Gastrocnemius medialis (tissue), 4 donors: ENCODE data around the gene ISCA2. TPM values are rescaled to one million over a fixed set of nuclear protein-coding genes. Genes with fewer than 3 reads are reported as not detected.

Experiments
- ATAC-seq, 2 donors: fragments of 150-250 bp; one replicate each; pipeline ENCODE4 v1.9.1; 2016
- DNase-seq, 2 donors: peaks; one replicate each; pipeline ENCODE4 v3.0.0-alpha.2; 2019
- H3K27ac ChIP-seq, 4 donors: fragments of 200-600 bp; sonication (generic); 1 replicate in 1 of 4; 2 replicates in 3 of 4; pipeline ENCODE4 v1.5.1; 2016 to 2018; ENCODE audit warnings: mild to moderate bottlenecking in 2 of 4, moderate library complexity in 1 of 4
- H3K27me3 ChIP-seq, 3 donors: fragments of 200-600 bp; sonication (generic) in 2 of 3; 1 replicate in 1 of 3; 2 replicates in 2 of 3; pipeline versions ENCODE4 v1.5.1 to v1.6.0; 2016 to 2019; ENCODE audit warnings: mild to moderate bottlenecking in 1 of 3, moderate library complexity in 1 of 3
- H3K36me3 ChIP-seq, 2 donors: fragments of 200-600 bp; sonication (generic) in 1 of 2; one replicate each; pipeline ENCODE4 v1.5.1; 2017 to 2018
- H3K4me1 ChIP-seq, 2 donors: fragments of 200-600 bp; sonication (generic) in 1 of 2; one replicate each; pipeline ENCODE4 v1.5.1; 2016 to 2017; ENCODE audit warnings: mild to moderate bottlenecking in 2 of 2
- H3K4me3 ChIP-seq, 4 donors: fragments of 200-600 bp; sonication (generic) in 3 of 4; 1 replicate in 1 of 4; 2 replicates in 3 of 4; pipeline ENCODE4 v1.5.1; 2016 to 2019; ENCODE audit warnings: mild to moderate bottlenecking in 2 of 4
- H3K9me3 ChIP-seq, 3 donors: fragments of 200-600 bp; sonication (generic) in 2 of 3; 1 replicate in 1 of 3; 2 replicates in 2 of 3; pipeline ENCODE4 v1.5.1; 2016 to 2019
- POLR2A ChIP-seq, 2 donors: fragments of 450-650 bp; IDR thresholded peaks; one replicate each; pipeline ENCODE4 v1.6.1; 2017; ENCODE audit warnings: antibody characterized with exemption in 2 of 2, mild to moderate bottlenecking in 2 of 2, moderate library complexity in 2 of 2
- in situ Hi-C, 4 donors: fragments of 200-750 bp; cut with MboI; loops; one replicate each; pipeline versions ENCODE4 v1.15.0 to v1.8.0; 2017; ENCODE audit warnings: low sequenced_read_pairs in 4 of 4
- intact Hi-C: fragments of 100-400 bp; cut with DNase I; formaldehyde crosslinking; loops from one replicate; pipeline ENCODE4 v1.15.1; 2023; ENCODE audit warnings: low total_unique reads
- total RNA-seq, 4 donors: library from RNA; depleted of rRNA; stranded (reverse); fragments of >200 nt; gene quantifications; one replicate each; pipeline versions ENCODE4 v1.1.0 to v1.2.3, GENCODE V29; 2016
- TF ChIP-seq, protein P1 (sequence below), 5 experiments: fragments of 450-650 bp in 3 of 5; fragments of 200-600 bp in 2 of 5; sonication (generic) in 2 of 5; IDR thresholded peaks in 4 of 5; conservative IDR thresholded peaks in 1 of 5; 1 replicate in 4 of 5; 2 replicates in 1 of 5; pipeline ENCODE4 v1.5.1; 2016 to 2019; ENCODE audit warnings: antibody characterized with exemption in 5 of 5, mild to moderate bottlenecking in 3 of 5, moderate library complexity in 3 of 5

Gene ISCA2
- total RNA-seq, 4 donors from 2014 or later = 9.9 to 11.6 (median 11.4) TPM

DNA sequence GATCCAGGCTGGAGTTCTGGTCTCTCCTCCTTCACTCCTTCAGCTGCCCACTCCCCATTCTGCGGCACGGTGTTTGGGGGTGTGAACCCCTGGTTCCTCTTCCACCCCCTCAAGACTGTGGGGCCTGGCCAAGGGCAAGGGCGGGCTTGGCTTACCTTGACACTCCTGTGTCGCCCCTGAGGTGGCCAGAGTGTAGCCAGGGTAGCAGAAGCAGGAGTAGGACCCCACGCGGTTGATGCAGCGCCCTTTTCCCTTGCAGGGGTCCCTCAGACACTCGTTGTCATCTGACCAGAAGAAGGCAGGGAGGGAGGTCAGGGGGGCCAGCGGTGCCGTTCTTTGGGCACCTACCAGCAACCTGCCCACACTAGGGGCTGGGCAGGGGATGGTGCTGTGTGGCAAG, 28.2 kb downstream of the ISCA2 start:
- in situ Hi-C loops = no loop called here
- peaks cover 8 to 9% of the 10 kb centered on the region in 2 donors for H3K4me1 ChIP-seq
- intact Hi-C loops = no loop called here
- no peaks in the 10 kb centered on the region for H3K27me3 ChIP-seq
- no peak for DNase-seq
- no peak overlapping the region for H3K4me3 ChIP-seq
- no peak for ATAC-seq
- H3K9me3 ChIP-seq = no peaks in the 10 kb centered on the region
- no peaks in the 10 kb centered on the region for H3K36me3 ChIP-seq
- TF ChIP-seq, protein P1, sequence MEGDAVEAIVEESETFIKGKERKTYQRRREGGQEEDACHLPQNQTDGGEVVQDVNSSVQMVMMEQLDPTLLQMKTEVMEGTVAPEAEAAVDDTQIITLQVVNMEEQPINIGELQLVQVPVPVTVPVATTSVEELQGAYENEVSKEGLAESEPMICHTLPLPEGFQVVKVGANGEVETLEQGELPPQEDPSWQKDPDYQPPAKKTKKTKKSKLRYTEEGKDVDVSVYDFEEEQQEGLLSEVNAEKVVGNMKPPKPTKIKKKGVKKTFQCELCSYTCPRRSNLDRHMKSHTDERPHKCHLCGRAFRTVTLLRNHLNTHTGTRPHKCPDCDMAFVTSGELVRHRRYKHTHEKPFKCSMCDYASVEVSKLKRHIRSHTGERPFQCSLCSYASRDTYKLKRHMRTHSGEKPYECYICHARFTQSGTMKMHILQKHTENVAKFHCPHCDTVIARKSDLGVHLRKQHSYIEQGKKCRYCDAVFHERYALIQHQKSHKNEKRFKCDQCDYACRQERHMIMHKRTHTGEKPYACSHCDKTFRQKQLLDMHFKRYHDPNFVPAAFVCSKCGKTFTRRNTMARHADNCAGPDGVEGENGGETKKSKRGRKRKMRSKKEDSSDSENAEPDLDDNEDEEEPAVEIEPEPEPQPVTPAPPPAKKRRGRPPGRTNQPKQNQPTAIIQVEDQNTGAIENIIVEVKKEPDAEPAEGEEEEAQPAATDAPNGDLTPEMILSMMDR (IDR thresholded peaks at IDR 0.05 in 4 of 5, conservative IDR thresholded peaks at IDR 0.05 in 1 of 5) = no peak
- no peak for TF ChIP-seq POLR2A (IDR thresholded peaks at IDR 0.05)
- H3K27ac ChIP-seq = no peak overlapping the region

DNA sequence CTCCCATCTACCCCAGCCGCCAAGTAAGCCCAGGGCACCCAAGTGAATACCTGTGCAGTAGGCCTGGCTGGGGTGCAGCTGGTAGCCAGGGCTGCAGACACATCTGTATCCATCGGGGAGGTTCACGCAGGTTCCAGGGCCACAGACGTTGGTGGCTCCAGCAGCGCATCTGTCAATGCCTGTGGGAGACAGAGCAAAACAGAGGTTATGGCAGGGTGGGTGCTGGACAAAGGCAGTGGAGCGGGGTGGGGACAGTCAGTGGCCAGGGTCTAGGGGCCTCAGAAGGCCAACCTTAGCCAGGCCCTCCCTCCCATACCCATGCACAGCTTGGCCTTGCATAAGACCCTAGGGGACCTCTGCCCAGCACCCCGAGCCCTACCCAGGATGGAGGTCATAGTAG, 29.2 kb downstream of the ISCA2 start:
- ATAC-seq (no peak), DNase-seq (no peak)
- intact Hi-C loops = no loop called here
- Histone ChIP-seq H3K27me3 (no peaks in the 10 kb centered on the region), H3K4me1 (peaks cover 8 to 9% of the 10 kb centered on the region in 2 donors), H3K36me3 (no peaks in the 10 kb centered on the region), H3K4me3 (no peak overlapping the region), H3K9me3 (no peaks in the 10 kb centered on the region), H3K27ac (no peak overlapping the region)
- in situ Hi-C loops = no loop called here
- no peak for TF ChIP-seq POLR2A (IDR thresholded peaks at IDR 0.05)
- TF ChIP-seq, protein P1 (IDR thresholded peaks at IDR 0.05 in 4 of 5, conservative IDR thresholded peaks at IDR 0.05 in 1 of 5) = no peak

DNA sequence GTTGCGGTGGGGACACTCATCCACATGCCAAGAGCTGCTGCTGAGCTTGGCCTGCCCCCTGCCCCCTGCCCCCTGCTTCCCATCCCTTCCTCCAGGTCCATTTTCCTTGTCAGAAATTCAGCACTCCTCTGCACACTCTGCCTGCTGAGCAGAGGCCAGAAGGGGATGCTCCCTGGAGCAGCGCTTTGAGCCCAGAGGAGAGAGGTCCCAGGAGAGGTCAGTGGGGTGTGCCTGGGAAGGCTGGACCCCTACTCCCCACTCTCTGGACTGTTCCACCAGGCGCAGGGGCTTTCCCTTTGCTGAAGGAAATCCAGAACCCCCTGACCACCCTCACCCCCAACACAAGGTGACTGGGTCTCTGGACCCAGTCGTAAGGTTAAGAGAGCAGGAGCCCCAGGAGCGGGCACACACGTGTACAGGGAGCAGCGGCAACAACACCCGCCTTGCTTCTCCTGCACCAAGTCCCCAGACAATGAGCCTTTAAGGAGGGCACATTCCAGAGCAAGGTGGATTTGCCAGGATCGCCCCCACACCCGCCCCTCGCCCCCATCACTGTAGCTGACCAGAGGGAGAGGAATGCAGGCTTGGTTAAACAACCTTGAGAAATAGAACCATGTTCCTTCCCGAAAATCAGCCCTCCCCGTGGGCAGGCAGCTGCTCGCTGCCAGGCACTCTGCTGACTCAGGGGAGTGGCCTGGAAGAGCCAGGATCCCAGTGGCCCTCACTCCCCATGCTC, 30.7 kb downstream of the ISCA2 start:
- in situ Hi-C loops (no loop called here), intact Hi-C loops (no loop called here)
- no peaks in the 10 kb centered on the region for H3K9me3 ChIP-seq
- no peak overlapping the region for H3K4me3 ChIP-seq
- no peak overlapping the region for H3K27ac ChIP-seq
- H3K27me3 ChIP-seq = no peaks in the 10 kb centered on the region
- DNase-seq = no peak
- TF ChIP-seq, protein P1 (IDR thresholded peaks at IDR 0.05 in 4 of 5, conservative IDR thresholded peaks at IDR 0.05 in 1 of 5) = no peak
- TF ChIP-seq POLR2A (IDR thresholded peaks at IDR 0.05) = no peak
- no peak for ATAC-seq
- no peaks in the 10 kb centered on the region for H3K36me3 ChIP-seq
- peaks cover 8 to 9% of the 10 kb centered on the region in 2 donors for H3K4me1 ChIP-seq

DNA sequence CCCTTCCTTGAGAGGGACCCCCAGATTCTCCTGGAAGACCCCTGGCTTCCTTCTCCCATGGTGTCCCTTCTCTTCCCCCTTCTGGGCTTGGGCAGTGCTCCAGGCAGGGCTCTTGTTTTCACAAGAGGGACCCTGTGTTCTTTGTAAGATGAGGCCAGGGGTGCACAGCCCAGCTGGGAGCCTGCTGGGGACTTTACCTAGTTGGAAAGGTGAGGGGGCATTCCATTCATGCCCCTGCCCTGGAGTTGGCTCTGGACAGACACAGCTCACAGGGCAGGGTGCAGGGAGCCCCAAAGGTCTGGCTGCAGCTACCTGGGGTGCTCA, 31.2 kb downstream of the ISCA2 start:
- ATAC-seq (no peak), DNase-seq (no peak)
- Histone ChIP-seq H3K4me1 (peaks cover 8 to 9% of the 10 kb centered on the region in 2 donors), H3K27me3 (no peaks in the 10 kb centered on the region), H3K27ac (no peak overlapping the region), H3K36me3 (no peaks in the 10 kb centered on the region), H3K4me3 (no peak overlapping the region), H3K9me3 (no peaks in the 10 kb centered on the region)
- in situ Hi-C loops (no loop called here), intact Hi-C loops (no loop called here)
- TF ChIP-seq, protein P1 (IDR thresholded peaks at IDR 0.05 in 4 of 5, conservative IDR thresholded peaks at IDR 0.05 in 1 of 5) = no peak
- no peak for TF ChIP-seq POLR2A (IDR thresholded peaks at IDR 0.05)
